Activated CD4-positive, alpha-beta T cell treated with anti-CD3 and anti-CD28 coated beads, Interleukin-2, amount 50 U/mL, for 24 hours (primary cell): ENCODE measurements around the gene NMNAT2.

ENCODE experiments used
- DNase-seq, 2 donors: peaks; one replicate each; pipeline ENCODE4 v3.0.0-alpha.2; 2020; ENCODE audit warnings: low read depth in 1 of 2, low spot score in 1 of 2

NMNAT2 gene

GRCh38 chr1:183215936-183216335, 202.2 kb downstream of the NMNAT2 start:
- DNase-seq = no peak

GRCh38 chr1:183215076-183215720, 203.0 kb downstream of the NMNAT2 start:
- DNase-seq = no peak

- DNase-seq = no peak
These were observed 203.9 kb downstream of the NMNAT2 start for GRCh38 chr1:183214021-183214970.

GRCh38 chr1:183212870-183213269, 205.3 kb downstream of the NMNAT2 start:
- no peak for DNase-seq

- DNase-seq = no peak
These were observed 207.5 kb downstream of the NMNAT2 start for GRCh38 chr1:183210681-183211080.

- DNase-seq = no peak
These were observed 208.5 kb downstream of the NMNAT2 start for GRCh38 chr1:183209533-183210158.

GRCh38 chr1:183206538-183207122, 211.6 kb downstream of the NMNAT2 start:
- no peak for DNase-seq

GRCh38 chr1:183205196-183205781, 212.9 kb downstream of the NMNAT2 start:
- DNase-seq = no peak

- no peak for DNase-seq
These were observed 215.1 kb downstream of the NMNAT2 start for GRCh38 chr1:183203094-183203493.

- DNase-seq = no peak
These were observed 217.7 kb downstream of the NMNAT2 start for GRCh38 chr1:183200451-183200850.

GRCh38 chr1:183199304-183199703, 218.9 kb downstream of the NMNAT2 start:
- no peak for DNase-seq

- DNase-seq = no peak
These were observed 219.7 kb downstream of the NMNAT2 start for GRCh38 chr1:183198463-183198862.
